ENCODE data around the gene TELO2.
A peak's percentile ranks its signal among the peaks of the same experiment; 100 is the strongest.

TELO2 gene

GRCh38 chr16:1492923-1493745, at the start of gene TELO2:
Gene TELO2 (plus strand): TSS chr16:1493360. CDS start chr16:1494282, 922 bp downstream.
- DNase-seq (ENCODE audit: low spot score) = peak; percentile 68

GRCh38 chr16:1443403-1443973, 49.7 kb upstream of the TELO2 start:
- DNase-seq (ENCODE audit: low spot score) = no peak

GRCh38 chr16:1443980-1444729, 49.0 kb upstream of the TELO2 start, which contains the start of gene CCDC154:
Gene CCDC154 (minus strand): TSS chr16:1444556. CDS start chr16:1444322, 234 bp downstream.
- no peak for DNase-seq (ENCODE audit: low spot score)

GRCh38 chr16:1444730-1445517, 48.2 kb upstream of the TELO2 start:
- DNase-seq (ENCODE audit: low spot score) = no peak

GRCh38 chr16:1445518-1446203, 47.5 kb upstream of the TELO2 start:
- no peak for DNase-seq (ENCODE audit: low spot score)

- no peak for DNase-seq (ENCODE audit: low spot score)
Measured at GRCh38 chr16:1446296-1447080, 46.7 kb upstream of the TELO2 start.

- no peak for DNase-seq (ENCODE audit: low spot score)
Measured at GRCh38 chr16:1447965-1448364, 45.2 kb upstream of the TELO2 start.

GRCh38 chr16:1448536-1449116, 44.5 kb upstream of the TELO2 start:
- DNase-seq (ENCODE audit: low spot score) = no peak

- DNase-seq (ENCODE audit: low spot score) = no peak
Measured at GRCh38 chr16:1449201-1449788, 43.9 kb upstream of the TELO2 start.

- DNase-seq (ENCODE audit: low spot score) = no peak
Measured at GRCh38 chr16:1450218-1450617, 42.9 kb upstream of the TELO2 start.

- no peak for DNase-seq (ENCODE audit: low spot score)
Measured at GRCh38 chr16:1450841-1451240, 42.3 kb upstream of the TELO2 start.

GRCh38 chr16:1451702-1452392, 41.3 kb upstream of the TELO2 start:
- DNase-seq (ENCODE audit: low spot score) = no peak

GRCh38 chr16:1452530-1452929, 40.6 kb upstream of the TELO2 start:
- DNase-seq (ENCODE audit: low spot score) = no peak

GRCh38 chr16:1453316-1453715, 39.8 kb upstream of the TELO2 start:
- DNase-seq (ENCODE audit: low spot score) = no peak

GRCh38 chr16:1454561-1454960, 38.6 kb upstream of the TELO2 start:
- no peak for DNase-seq (ENCODE audit: low spot score)

- no peak for DNase-seq (ENCODE audit: low spot score)
Measured at GRCh38 chr16:1455190-1456171, 37.7 kb upstream of the TELO2 start.

GRCh38 chr16:1456951-1457350, 36.2 kb upstream of the TELO2 start:
- no peak for DNase-seq (ENCODE audit: low spot score)

All from cerebellar cortex (tissue), 1 donor.